ENCODE measurements around the gene RNFT2.

DNA sequence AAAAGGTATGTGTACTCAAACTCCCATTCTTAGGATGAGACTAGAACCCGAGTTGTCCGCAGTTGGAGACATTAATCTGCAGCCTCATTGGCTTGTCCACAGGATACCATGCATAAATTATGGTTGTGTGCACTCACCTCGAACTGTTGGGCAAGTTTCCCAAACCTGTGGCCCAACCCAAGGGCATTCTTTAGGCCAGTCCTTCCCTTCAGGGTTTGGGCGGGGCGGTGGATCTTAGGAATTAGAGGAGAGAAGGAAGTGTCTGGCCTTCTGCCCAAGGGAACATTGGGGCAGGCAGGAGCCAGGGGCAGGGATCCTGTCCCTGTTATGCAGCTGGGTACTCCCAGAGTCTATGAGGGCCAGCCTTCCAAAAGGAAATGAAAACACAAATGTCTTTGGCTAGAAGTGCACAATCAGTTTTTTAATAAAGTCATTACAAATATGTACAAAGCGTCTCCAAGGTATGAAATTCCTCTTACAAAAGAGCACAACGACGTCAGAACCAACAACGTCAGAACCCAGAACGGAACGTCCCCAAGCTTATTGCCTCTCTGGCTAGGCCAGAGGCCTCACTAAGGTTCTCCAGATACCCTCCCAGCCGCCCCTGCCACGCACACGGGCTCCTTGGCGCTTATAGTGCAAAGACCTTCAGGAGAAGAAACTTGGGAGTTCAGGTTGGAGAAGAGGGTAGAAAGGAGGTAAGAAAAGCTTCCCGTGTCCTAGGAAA lies 117.8 kb downstream of the RNFT2 start:
- TF ChIP-seq SIN3A (IDR thresholded peaks at IDR 0.05; ENCODE audit: low read depth): no peak
- TF ChIP-seq, protein P1, sequence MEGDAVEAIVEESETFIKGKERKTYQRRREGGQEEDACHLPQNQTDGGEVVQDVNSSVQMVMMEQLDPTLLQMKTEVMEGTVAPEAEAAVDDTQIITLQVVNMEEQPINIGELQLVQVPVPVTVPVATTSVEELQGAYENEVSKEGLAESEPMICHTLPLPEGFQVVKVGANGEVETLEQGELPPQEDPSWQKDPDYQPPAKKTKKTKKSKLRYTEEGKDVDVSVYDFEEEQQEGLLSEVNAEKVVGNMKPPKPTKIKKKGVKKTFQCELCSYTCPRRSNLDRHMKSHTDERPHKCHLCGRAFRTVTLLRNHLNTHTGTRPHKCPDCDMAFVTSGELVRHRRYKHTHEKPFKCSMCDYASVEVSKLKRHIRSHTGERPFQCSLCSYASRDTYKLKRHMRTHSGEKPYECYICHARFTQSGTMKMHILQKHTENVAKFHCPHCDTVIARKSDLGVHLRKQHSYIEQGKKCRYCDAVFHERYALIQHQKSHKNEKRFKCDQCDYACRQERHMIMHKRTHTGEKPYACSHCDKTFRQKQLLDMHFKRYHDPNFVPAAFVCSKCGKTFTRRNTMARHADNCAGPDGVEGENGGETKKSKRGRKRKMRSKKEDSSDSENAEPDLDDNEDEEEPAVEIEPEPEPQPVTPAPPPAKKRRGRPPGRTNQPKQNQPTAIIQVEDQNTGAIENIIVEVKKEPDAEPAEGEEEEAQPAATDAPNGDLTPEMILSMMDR (IDR thresholded peaks at IDR 0.05 in 2 of 3, conservative IDR thresholded peaks at IDR 0.05 in 1 of 3; ENCODE audit: borderline replicate concordance in 1 of 3, insufficient read depth in 1 of 3, low read depth in 2 of 3, low read length in 2 of 3): no peak
- TF ChIP-seq POLR2A (IDR thresholded peaks at IDR 0.05; ENCODE audit: borderline replicate concordance, extremely low read depth, insufficient read depth, insufficient read length): no peak
- TF ChIP-seq, protein P2, sequence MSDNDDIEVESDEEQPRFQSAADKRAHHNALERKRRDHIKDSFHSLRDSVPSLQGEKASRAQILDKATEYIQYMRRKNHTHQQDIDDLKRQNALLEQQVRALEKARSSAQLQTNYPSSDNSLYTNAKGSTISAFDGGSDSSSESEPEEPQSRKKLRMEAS (IDR thresholded peaks at IDR 0.05): no peak
- TF ChIP-seq RAD21 (IDR thresholded peaks at IDR 0.05; ENCODE audit: low read depth): no peak
- no peak for TF ChIP-seq JUND (IDR thresholded peaks at IDR 0.05)

Data from HCT116 (cell line).